Activated CD8-positive, alpha-beta memory T cell treated with anti-CD3 and anti-CD28 coated beads, Interleukin-2, amount 50 U/mL, for 24 hours (primary cell): ENCODE data around the gene PDZD2.
"Not testable (repeated sequence)": the region's sequence is repeated elsewhere in the genome, so short reads cannot be mapped to it uniquely, and the experiment has no call there.

Source experiments
- DNase-seq: peaks from one replicate; pipeline ENCODE4 v3.0.0-alpha.2; 2020; ENCODE audit errors: extremely low read depth

Gene PDZD2

DNA sequence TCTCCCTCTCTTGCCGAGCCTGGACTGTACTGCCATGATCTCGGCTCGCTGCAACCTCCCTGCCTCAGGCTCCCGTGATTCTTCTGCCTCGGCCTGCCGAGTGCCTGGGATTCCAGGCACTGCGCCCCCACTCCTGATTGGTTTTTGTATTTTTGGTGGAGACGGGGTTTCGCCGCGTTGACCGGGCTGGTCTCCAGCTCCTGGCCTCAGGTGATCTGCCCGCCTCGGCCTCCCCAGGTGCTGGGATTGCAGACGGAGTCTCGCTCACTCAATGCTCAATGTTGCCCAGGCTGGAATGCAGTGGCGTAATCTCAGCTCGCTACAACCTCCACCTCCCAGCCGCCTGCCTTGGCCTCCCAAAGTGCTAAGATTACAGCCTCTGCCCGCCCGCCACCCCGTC, 400.2 kb downstream of the PDZD2 start:
- DNase-seq = not testable (repeated sequence)

DNA sequence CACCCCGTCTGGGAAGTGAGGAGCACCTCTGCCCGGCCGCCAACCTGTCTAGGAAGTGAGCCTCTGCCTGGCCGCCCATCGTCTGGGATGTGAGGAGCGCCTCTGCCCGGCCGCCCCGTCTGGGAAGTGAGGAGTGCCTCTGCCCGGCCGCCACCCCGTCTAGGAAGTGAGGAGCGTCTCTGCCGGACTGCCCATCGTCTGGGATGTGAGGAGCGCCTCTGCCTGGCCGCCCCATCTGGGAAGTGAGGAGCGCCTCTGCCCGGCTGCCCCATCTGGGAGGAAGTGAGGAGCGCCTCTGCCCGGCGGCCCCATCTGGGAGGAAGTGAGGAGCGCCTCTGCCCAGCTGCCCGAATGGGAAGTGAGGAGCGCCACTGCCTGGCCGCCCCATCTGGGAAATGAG, 400.7 kb downstream of the PDZD2 start:
- DNase-seq = not testable (repeated sequence)

DNA sequence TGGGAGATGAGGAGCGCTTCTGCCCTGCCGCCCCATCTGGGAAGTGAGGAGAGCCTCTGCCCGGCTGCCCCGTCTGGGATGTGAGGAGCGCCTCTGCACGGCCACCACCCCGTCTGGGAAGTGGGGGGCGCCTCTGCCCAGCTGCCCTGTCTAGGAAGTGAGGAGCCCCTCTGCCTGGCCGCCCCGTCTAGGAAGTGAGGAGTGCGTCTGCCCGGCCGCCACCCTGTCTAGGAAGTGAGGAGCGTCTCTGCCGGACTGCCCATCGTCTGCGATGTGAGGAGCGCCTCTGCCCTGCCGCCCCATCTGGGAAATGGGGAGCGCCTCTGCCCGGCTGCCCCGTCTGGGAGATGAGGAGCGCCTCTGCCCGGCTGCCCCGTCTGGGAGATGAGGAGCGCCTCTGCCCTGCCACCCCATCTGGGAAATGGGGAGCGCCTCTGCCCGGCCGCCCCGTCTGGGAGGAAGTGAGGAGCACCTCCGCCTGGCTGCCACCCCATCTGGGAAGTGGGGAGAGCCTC, 401.3 kb downstream of the PDZD2 start:
- not testable (repeated sequence) for DNase-seq

DNA sequence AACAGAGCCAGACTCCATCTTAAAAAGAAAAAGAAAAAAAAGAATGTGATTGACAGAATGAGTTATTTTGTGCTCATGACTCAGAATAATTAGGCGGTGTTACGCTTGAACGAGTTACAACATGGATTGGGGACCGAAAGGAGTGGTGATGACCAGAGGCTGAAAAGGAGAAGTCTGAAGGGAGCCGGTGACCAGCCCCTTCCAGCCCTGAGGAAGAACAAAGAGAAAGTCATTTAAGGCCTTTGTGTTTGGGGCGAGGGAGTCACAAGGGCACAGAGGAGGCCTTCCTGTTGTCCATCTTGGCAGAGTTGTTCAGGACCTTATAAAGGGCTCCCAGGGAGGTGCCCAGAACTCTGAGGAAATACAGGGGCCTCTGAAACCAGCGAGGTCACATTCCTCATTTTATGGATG, 403.6 kb downstream of the PDZD2 start:
- no peak for DNase-seq

DNA sequence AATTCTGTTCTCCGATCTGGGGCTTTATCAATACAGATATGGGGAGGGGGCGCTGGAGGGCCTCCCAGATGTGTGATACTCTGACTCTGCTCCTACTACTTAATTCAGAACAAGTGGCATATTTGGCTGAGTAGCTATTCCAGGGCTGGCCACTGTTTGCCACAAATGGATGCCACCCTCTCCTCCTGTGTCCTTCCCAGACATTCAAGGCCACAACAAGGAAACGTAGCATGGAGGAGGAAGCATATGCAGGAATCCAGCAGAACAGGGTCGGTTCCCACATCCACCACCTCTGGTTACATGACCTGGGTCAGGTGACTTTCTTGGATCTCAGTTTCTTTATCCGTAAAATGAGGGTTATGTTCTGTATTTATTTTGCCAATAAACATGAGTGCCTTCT, 404.2 kb downstream of the PDZD2 start:
- no peak for DNase-seq

DNA sequence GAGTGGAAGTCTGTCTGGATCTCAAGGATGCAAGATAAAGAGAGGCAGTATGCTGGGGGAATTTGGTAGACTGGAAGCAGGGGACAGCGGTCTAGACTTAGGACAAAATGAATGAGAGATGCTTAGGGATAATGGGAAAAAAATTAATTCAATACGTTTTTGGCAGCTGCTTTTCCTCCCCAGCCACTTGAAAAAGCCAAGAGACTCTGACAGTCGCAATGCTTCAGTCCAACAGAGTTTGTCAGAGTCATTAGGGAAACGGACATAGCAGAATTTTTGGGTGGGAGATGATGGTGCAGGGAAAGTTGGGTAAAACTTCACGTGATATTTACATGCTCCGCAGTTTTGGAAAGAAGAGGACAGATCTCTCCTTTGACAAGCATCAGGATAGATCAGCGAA, 405.5 kb downstream of the PDZD2 start:
- no peak for DNase-seq

DNA sequence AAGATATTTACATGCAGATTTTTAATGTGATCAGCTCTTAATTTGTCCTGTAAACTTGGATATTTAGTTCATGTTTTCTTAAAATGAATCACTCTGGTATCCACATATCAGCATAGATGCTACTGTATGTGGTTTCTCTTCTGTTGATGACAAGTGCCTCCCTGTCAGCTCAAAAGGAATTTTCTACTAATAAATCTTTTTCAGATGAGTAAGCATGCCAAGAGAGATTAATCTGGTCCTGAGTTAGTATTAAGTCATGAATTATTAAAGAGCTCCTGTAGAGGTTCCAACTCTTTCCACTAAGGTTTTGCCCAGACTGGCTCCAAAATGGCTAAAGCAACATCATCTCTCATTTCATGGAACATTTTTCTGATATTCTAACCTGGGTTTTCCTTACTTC, 406.0 kb downstream of the PDZD2 start:
- no peak for DNase-seq

DNA sequence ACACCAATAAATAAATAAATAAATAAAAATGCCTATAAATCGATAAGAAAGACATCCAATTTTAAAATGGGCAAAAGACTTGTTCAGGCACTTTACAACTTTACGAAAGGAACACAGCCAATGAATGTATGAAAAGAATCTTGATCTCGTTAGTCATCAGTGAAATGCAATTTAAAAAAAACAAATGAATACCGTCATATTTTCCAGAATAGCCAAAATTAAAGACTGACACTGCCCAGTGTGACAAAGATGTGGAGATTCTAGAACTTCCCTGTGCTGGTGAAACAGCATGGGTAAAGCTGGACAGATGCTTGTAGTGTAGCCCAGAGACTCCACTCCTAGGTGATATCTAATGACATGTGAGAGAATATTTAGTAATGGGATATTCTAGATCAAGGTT, 408.1 kb downstream of the PDZD2 start:
- DNase-seq = no peak

DNA sequence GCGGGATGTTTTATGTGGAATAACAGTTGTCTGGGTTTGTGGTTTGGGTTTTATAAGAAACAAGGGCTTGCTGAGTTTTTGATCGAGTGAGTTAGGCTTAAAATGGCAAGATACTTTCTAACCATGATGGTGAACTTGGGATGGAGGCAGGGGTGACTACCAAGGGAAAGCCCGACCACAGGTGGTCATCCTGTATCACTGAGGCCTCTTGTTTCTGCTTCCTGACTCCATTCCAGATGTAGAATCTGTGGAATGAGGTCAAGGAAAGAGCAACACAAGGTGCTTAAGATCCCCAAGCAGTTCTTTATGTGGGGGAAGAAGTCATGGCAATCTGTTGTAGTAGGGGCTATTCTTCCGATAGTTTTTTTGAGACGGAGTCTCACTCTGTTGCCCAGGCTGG, 412.9 kb downstream of the PDZD2 start:
- DNase-seq = no peak

DNA sequence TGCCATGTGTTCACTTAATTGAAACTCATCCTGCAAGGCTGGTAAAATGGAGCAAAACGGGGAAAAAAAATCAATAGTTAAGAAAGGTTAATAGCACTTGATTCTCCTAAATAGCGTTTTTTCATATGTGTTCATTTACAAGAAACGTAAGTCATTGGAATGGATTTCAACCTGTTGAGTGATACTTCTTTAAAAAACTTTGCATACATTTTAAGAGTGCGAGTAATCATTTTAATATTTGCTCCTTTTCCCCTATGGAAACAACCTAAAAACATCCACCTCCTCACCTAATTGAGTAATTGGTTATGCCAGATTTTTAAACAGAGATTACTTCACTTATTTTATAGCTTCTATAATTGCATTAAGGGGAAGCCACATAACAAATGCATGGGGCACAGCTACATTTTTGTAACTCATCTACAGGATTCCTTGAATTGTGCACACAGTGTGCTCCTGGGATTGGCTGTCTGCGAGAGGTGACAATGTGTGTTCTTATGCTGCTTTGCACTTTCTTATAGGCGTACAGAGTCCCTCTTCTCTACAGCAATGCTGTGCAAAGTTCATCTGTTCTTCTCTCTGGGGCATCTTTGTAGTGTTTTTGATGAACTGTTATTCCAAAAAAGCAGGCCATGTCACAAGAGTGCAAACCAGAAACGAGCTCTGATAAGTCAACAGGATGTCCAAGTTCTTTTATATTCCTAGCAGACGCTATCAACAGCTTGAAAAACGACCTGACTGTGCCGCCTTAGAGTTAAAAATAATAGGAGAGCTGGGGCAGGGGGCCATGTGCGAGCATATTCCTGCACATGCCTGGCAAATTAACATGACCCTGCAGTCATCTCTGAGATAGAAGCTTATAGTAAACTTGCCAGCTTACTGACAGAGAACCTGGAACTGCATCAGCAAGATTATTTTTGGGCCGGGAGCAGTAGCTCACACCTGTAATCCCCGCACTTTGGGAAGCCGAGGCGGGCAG, 417.2 kb downstream of the PDZD2 start:
- DNase-seq = no peak

DNA sequence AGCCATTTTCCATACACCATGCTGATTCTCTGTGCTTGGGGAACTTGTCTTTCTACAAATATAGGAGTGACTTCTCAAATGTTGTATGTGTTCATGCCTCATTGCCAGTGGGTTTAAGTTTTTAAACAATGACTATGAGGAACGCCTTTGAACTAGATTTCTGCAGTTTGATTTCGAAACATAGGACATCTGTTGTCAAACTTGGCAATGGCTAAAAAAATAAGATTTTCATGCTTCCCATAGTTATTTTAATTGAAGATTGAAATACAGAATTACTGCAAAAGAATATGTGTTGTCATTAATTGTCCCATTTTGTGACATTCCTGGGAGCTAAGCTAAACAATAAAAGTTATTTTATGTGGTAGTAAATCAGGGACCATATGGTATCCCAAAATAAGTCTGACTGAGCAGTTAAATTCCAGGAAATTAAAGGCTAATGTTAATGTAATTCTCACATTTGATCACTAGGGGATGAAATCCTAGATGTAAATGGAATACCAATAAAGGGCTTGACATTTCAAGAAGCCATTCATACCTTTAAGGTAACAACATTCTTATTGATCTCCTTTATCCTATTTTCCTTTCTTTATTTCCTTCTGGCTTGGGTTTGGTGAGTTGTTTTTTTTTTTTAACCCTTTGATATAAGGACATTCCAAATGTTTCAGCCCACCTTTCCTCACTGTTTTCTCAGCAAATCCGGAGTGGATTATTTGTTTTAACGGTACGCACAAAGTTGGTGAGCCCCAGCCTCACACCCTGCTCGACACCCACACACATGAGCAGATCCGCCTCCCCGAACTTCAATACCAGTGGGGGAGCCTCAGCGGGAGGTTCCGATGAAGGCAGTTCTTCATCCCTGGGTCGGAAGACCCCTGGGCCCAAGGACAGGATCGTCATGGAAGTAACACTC, 418.5 kb downstream of the PDZD2 start:
- no peak for DNase-seq

DNA sequence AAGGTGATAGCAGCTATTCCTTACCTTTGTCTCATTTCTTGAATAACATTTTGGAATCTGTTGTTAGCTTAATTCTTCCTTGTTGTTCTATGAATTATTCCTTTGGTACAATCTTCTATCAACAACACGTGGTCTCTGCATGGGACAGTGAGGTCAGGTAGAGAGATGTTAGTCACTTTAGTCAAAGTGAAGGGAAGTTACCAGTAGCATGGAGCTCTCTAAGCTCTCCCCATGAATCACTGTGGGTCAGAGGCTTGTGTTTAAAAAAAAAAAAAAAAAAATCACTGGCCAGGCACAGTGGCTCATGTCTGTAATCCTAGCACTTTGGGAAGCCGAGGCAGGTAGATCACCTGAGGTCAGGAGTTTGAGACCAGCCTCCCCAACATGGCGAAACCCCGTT, 419.2 kb downstream of the PDZD2 start:
- DNase-seq = no peak

DNA sequence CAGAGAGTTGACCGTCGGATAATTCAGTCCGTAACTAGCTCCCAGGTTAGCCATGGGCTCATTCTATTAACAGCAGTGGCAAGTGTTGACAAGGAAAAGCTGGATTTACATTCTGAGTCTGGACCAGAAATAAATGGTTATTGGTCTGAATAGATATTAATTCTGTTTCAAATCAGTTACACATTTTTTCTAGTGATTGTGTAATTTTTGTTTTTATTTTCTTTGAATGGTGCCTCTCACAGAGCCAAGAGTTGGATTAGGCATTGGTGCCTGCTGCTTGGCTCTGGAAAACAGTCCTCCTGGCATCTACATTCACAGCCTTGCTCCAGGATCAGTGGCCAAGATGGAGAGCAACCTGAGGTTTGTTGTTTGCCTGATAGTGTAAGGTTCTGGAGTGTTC, 420.1 kb downstream of the PDZD2 start:
- DNase-seq = no peak

DNA sequence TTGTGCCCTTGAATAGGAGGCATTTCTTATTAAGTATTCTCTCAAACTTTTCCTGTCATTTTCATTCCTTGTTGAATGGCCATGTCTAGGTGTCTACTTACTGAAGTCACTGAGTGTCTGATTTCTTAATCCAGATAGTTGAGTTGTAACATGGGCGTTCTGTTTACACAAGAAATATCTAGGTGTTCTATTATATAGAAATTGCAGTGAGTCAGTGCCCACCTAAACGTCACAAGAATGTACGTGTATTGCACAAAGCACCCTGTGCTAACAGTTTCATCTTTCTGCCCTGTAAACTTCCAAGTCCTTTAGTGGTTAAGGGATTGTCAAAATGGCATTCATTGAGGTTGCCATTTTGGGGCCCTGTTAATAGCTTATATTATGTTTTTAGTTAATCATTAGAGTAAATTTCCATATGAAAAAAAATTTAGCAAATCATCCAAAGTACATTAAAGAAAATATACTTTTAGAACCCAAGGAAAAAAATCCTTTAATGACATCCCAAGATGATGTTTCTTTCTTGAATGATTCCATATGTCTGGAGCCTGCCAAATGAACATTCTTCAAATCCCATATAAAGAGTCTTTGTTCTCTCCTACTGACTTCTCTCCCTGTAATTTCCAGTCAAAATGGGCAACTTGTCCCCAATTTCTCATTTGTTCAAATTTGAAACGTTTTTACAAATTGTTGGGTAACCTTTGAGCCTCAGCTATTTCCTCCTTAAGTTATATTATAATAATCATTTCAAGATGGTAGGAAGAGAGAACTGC, 421.0 kb downstream of the PDZD2 start:
- DNase-seq = no peak

DNA sequence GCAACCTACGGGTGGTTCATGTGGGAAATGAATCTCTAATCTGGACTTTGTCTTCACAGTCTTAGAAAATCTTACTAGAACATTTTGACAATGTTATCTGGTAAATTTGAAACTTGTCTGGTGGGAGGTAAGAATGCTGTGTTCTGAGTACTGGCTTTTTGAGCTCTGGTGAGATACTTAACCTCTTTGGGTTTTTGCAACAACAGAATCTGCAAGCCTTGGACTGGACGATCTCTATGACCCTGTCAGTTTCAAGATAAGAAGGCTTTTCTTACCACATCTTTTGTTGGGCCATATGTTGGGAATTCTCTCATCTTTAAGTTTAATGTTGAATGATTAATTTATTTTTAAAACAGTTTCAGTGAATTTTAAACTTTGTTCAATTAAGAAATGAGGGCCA, 422.3 kb downstream of the PDZD2 start:
- DNase-seq = no peak

DNA sequence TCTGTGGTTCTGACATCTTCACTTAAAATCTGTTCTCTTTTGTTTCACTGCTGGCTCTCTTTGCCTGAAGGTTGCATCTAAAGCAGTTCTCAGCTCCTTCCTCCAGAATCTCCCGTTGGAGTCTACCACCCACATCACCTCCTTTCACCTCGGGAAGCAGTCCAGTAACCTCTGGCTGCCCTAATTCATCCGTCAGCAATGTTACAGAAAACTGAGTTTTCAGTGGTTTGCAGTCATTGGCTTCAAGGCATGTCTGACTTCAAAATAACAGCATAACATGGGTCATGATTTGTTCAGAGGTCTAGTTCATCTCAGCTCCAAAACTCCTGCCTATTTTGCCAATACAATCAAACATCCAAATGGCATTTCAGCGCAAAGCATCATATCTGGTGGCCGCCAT, 427.5 kb downstream of the PDZD2 start:
- no peak for DNase-seq

DNA sequence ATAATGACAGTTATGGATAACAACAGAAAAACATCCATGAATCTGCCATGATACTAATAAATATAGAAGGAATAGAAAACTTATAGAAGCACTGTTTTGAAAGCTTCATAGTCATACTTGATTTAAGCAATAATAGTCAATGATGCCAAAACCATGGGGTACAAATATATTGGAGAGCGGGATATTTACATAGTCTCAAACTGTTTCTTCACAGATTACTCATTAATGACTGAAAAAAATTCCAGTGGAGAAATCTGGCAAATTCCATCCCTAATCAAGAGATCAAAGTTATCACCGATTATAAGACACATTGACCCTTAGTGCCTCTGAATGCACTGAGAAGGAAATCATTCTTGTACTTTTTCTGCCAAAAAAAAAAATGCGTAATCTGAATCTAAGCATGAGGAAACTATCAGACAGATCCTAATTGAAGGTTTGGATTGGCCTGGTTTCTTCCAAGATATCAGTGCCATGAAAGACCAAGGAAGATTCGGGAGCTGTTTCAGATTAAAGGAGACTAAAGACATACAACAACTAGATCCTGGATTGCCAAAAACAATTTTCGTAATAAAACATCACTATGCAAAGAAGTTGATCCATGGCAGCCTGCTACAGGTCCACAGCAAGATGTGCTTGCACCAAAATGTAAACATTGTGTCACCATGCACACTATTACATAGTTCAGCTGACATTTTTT, 429.0 kb downstream of the PDZD2 start:
- no peak for DNase-seq

DNA sequence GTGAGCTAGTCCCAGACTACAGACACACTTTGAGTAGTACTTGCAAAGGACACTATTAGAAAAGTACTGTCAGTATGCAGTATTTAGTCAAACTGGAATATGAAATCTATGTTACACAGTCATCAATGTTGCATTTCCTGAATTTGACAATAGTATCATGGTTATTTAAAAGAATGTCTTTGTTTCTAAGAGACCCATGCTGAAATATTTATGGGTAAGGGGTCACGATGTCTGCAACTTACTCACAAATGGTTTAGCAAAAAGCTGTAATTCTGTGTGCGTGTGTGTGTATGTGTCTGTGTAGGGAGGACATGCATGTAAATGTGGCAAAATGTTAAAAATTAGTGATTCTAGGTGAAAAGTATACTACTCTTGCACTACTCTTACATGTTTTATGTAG, 429.6 kb downstream of the PDZD2 start:
- no peak for DNase-seq

DNA sequence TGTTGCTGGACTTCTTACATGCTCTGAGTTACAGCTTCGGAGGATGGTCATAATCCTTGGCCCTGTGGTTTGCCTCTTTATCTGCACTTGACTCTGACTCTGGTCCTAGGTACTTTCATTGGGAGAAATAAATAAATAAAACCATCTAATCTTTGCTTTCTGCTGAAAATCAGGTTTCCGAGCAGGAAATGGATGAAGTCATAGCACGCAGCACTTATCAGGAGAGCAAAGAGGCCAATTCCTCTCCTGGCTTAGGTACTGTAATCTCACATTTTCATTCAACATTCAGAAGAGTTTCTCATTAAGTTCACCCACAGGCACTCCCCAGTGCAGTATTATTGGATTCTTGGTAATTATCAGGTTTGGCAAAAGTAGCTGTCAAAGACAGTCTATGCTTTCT, 430.5 kb downstream of the PDZD2 start:
- no peak for DNase-seq

DNA sequence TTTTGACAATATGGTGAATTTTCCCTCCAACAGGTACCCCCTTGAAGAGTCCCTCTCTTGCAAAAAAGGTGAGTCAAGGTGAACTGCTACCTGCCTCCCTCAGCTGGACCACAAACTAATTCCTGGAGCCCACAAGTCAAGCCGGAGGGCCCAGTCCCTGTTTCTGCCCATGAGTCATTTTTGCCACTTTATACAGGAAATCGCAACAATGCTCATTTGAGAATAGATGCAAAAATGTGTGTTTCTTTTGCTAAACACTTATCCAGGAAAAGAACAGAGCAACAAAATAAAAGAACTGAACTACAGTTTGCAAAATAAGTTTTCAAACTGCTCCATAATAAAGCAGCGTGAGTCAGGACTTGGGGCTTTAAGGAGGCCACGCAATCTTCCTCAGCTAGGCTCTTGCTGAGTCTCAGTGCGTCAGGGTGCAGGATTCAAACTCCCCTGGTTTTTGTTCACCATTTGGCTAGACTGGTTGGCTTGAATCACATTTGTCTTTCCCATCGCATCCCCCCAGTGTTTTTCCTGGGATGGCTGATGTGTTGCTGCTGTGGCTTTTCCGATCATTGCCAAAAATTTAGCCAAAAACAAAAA, 432.5 kb downstream of the PDZD2 start:
- DNase-seq = no peak

DNA sequence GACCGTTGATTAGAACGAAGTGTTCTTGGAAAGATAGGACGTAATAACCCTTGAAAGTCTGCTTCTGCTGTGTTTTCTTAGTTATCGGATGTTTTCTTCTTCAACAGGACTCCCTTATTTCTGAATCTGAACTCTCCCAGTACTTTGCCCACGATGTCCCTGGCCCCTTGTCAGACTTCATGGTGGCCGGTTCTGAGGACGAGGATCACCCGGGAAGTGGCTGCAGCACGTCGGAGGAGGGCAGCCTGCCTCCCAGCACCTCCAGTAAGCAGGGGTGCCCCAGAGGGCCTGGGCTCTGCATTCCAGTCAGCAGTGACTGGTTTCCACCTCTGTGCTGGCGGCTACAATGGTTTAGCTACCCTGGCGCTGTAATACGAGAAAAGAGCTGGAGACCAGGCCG, 433.1 kb downstream of the PDZD2 start:
- no peak for DNase-seq
